HG03457 (cell line): Measurements from ENCODE around the gene CXCL9.
"Not testable (repeated sequence)": the region's sequence is repeated elsewhere in the genome, so short reads cannot be mapped to it uniquely, and the experiment has no call there.

Experiments used
- ATAC-seq: cut with Tn5 transposase; IDR thresholded peaks from one replicate; pipeline ENCODE4 v1.9.1; 2021; ENCODE audit warnings: moderate number of reproducible peaks; ENCODE audit not compliant: unreplicated experiment

Gene CXCL9

GRCh38 chr4:75962072-75962471 lies 45.2 kb downstream of the CXCL9 start:
- not testable (repeated sequence) for ATAC-seq

- not testable (repeated sequence) for ATAC-seq
These were observed 48.8 kb downstream of the CXCL9 start for GRCh38 chr4:75958546-75958945.

GRCh38 chr4:75954811-75955210 lies 52.5 kb downstream of the CXCL9 start:
- not testable (repeated sequence) for ATAC-seq

GRCh38 chr4:75953509-75953908 lies 53.8 kb downstream of the CXCL9 start:
- ATAC-seq: no peak
